Mammary epithelial cell (primary cell): Measurements from ENCODE around the gene CCT6A.

Experiments
- EZH2 ChIP-seq: IDR thresholded peaks from 2 replicates; pipeline ENCODE4 v1.6.1; 2012; ENCODE audit warnings: low read length, inconsistent platforms, borderline replicate concordance
- TF ChIP-seq, protein P1 (sequence below), 2 donors: IDR thresholded peaks in 1 of 2; conservative IDR thresholded peaks in 1 of 2; 2 replicates each; pipeline ENCODE4 v1.5.1; 2011 to 2012; ENCODE audit warnings: inconsistent platforms in 2 of 2, low read length in 2 of 2, mild to moderate bottlenecking in 2 of 2, control low read depth in 1 of 2, low read depth in 1 of 2; ENCODE audit not compliant: insufficient read depth in 1 of 2; ENCODE audit errors: extremely low read depth in 1 of 2

- TF ChIP-seq, protein P1, sequence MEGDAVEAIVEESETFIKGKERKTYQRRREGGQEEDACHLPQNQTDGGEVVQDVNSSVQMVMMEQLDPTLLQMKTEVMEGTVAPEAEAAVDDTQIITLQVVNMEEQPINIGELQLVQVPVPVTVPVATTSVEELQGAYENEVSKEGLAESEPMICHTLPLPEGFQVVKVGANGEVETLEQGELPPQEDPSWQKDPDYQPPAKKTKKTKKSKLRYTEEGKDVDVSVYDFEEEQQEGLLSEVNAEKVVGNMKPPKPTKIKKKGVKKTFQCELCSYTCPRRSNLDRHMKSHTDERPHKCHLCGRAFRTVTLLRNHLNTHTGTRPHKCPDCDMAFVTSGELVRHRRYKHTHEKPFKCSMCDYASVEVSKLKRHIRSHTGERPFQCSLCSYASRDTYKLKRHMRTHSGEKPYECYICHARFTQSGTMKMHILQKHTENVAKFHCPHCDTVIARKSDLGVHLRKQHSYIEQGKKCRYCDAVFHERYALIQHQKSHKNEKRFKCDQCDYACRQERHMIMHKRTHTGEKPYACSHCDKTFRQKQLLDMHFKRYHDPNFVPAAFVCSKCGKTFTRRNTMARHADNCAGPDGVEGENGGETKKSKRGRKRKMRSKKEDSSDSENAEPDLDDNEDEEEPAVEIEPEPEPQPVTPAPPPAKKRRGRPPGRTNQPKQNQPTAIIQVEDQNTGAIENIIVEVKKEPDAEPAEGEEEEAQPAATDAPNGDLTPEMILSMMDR (conservative IDR thresholded peaks at IDR 0.05 in 1 of 2, IDR thresholded peaks at IDR 0.05 in 1 of 2; ENCODE audit: extremely low read depth in 1 of 2, insufficient read depth in 1 of 2, low read depth in 1 of 2, low read length in 2 of 2): no peak
- TF ChIP-seq EZH2: no peak
Measured at GRCh38 chr7:56077681-56078080, 26.1 kb downstream of the CCT6A start.
